B cell (primary cell): ENCODE results near the gene SLC39A1. TPM values are rescaled to one million over a fixed set of nuclear protein-coding genes. Genes with fewer than 3 reads are reported as not detected.

Source experiments
- ATAC-seq: fragments of 200-7000 bp; cut with Tn5 transposase; one replicate; pipeline ENCODE4 v1.10.0; 2021; ENCODE audit warnings: low read depth, mild to moderate bottlenecking, moderate number of reproducible peaks, moderate library complexity
- CTCF ChIA-PET: fragments of 350-600 bp; sonication (Branson Sonifier 250); formaldehyde crosslinking; loops from one replicate; lab custom pipeline; 2021; ENCODE audit warnings: antibody characterized with exemption, inconsistent platforms; lab: Charles Lee
- POLR2A ChIA-PET: fragments of 350-600 bp; sonication (Branson Sonifier 250); formaldehyde crosslinking; loops from one replicate; lab custom pipeline; 2021; ENCODE audit warnings: antibody characterized with exemption; lab: Charles Lee
- DNase-seq: peaks from one replicate; pipeline ENCODE4 v3.0.0; 2013
- H2AFZ ChIP-seq: 2 replicates; pipeline ENCODE4 v1.6.1; 2012; ENCODE audit warnings: mild to moderate bottlenecking, low read depth, low read length; ENCODE audit not compliant: insufficient read depth, poor library complexity, severe bottlenecking
- H3K27ac ChIP-seq, 2 donors: 1 replicate in 1 of 2; 2 replicates in 1 of 2; pipeline ENCODE4 v1.5.1; 2012 to 2013; ENCODE audit warnings: low read length in 2 of 2, mild to moderate bottlenecking in 2 of 2, moderate library complexity in 1 of 2
- H3K27me3 ChIP-seq, 4 experiments: fragments of 200-600 bp in 1 of 4; sonication (generic) in 1 of 4; replicated peaks in 1 of 4; 1 replicate in 2 of 4; 2 replicates in 2 of 4; pipeline versions ENCODE4 v1.6.1 to v1.7.0; 2013 to 2016; ENCODE audit warnings: low read length in 3 of 4, mild to moderate bottlenecking in 2 of 4, mixed read lengths in 1 of 4, moderate library complexity in 1 of 4; ENCODE audit not compliant: insufficient read depth in 4 of 4, control insufficient read depth in 3 of 4; ENCODE audit errors: control extremely low read depth in 1 of 4
- H3K36me3 ChIP-seq, 2 experiments: replicated peaks in 1 of 2; 1 replicate in 1 of 2; 2 replicates in 1 of 2; pipeline versions ENCODE4 v1.6.1 to v1.7.1; 2013; ENCODE audit warnings: low read length in 1 of 2; ENCODE audit not compliant: insufficient read depth in 2 of 2, control insufficient read depth in 1 of 2; ENCODE audit errors: control extremely low read depth in 1 of 2, extremely low read depth in 1 of 2
- H3K4me1 ChIP-seq, 2 donors: fragments of 200-600 bp in 1 of 2; sonication (generic) in 1 of 2; 1 replicate in 1 of 2; 2 replicates in 1 of 2; pipeline versions ENCODE4 v1.5.1 to v1.6.1; 2013 to 2017; ENCODE audit warnings: low read length in 2 of 2; ENCODE audit not compliant: control insufficient read depth in 2 of 2, insufficient read depth in 2 of 2
- H3K4me2 ChIP-seq: replicated peaks from 2 replicates; pipeline ENCODE3; 2012; ENCODE audit warnings: mild to moderate bottlenecking, low read depth, low read length; ENCODE audit not compliant: poor library complexity, severe bottlenecking
- H3K4me3 ChIP-seq, 5 experiments: fragments of 200-600 bp in 1 of 5; sonication (generic) in 1 of 5; 1 replicate in 3 of 5; 2 replicates in 2 of 5; pipeline versions ENCODE4 v1.5.1 to v1.7.0; 2011 to 2016; ENCODE audit warnings: low read length in 4 of 5, mild to moderate bottlenecking in 4 of 5, low read depth in 2 of 5, control low read depth in 1 of 5, moderate library complexity in 1 of 5; ENCODE audit not compliant: insufficient read depth in 1 of 5; ENCODE audit errors: control extremely low read depth in 1 of 5, extremely low read depth in 1 of 5
- H3K79me2 ChIP-seq: fragments of 200-600 bp; sonication (generic); one replicate; pipeline ENCODE4 v1.6.0; 2016; ENCODE audit warnings: low read length; ENCODE audit not compliant: control insufficient read depth, insufficient read depth
- H3K9ac ChIP-seq: fragments of 200-600 bp; sonication (generic); 2 replicates; pipeline ENCODE4 v1.6.1; 2017; ENCODE audit warnings: mild to moderate bottlenecking, low read length, moderate library complexity
- H3K9me3 ChIP-seq, 3 donors: one replicate each; pipeline versions ENCODE4 v1.6.1 to v1.7.1; 2013; ENCODE audit warnings: low read length in 2 of 3; ENCODE audit not compliant: control insufficient read depth in 2 of 3, insufficient read depth in 1 of 3; ENCODE audit errors: control extremely low read depth in 1 of 3
- H4K20me1 ChIP-seq: 2 replicates; pipeline ENCODE4 v1.6.0; 2012; ENCODE audit warnings: mild to moderate bottlenecking, low read length; ENCODE audit not compliant: insufficient read depth, control insufficient read depth, poor library complexity, severe bottlenecking
- H3K27ac Mint-ChIP-seq: one replicate; pipeline ENCODE4 v1.8.0; 2021; ENCODE audit warnings: mixed read lengths
- H3K27me3 Mint-ChIP-seq: one replicate; pipeline ENCODE4 v1.8.0; 2021; ENCODE audit warnings: mixed read lengths
- H3K4me1 Mint-ChIP-seq: one replicate; pipeline ENCODE4 v1.8.0; 2021; ENCODE audit warnings: mixed read lengths
- H3K4me3 Mint-ChIP-seq: one replicate; pipeline ENCODE4 v1.8.0; 2021; ENCODE audit warnings: mixed read lengths
- H3K9me3 Mint-ChIP-seq: one replicate; pipeline ENCODE4 v1.8.0; 2022; ENCODE audit warnings: mixed read lengths; ENCODE audit not compliant: insufficient read depth
- CTCF ChIP-seq: fragments of 200-600 bp; IDR thresholded peaks from one replicate; pipeline ENCODE4 v1.8.0; 2022; ENCODE audit warnings: antibody characterized with exemption, mild to moderate bottlenecking
- EZH2 ChIP-seq: IDR thresholded peaks from 2 replicates; pipeline ENCODE4 v1.6.1; 2012; ENCODE audit warnings: borderline replicate concordance, low read depth, mild to moderate bottlenecking, moderate library complexity, low read length; ENCODE audit not compliant: insufficient read depth, poor library complexity, severe bottlenecking
- WGBS: methylation state at CpG from one replicate; pipeline ENCODE4 v1.1.5; 2013; ENCODE audit warnings: missing lambda C conversion rate; ENCODE audit not compliant: insufficient coverage; 5-methylcytosine and 5-hydroxymethylcytosine counted together
- intact Hi-C: fragments of 100-400 bp; cut with micrococcal nuclease; formaldehyde crosslinking; loops from one replicate; pipeline ENCODE4 v1.10.0; 2022
- polyA plus RNA-seq: library from polyadenylated mRNA; depleted of rRNA; stranded (reverse); fragments of >200 nt; gene quantifications from 2 replicates; pipeline ENCODE4 v1.2.3, GENCODE V29; 2012
- total RNA-seq, 2 donors: library from RNA; stranded (reverse); fragments of 120-200 nt in 1 of 2; gene quantifications; 1 replicate in 1 of 2; 2 replicates in 1 of 2; pipeline versions ENCODE4 v1.2.3 to v1.2.4, GENCODE V29; 2013 to 2022

SLC39A1 gene
- total and polyA plus RNA-seq, 2 donors (not counting 1 experiment from before 2014, with no cell fraction given): 19.3 to 28.1 TPM

DNA sequence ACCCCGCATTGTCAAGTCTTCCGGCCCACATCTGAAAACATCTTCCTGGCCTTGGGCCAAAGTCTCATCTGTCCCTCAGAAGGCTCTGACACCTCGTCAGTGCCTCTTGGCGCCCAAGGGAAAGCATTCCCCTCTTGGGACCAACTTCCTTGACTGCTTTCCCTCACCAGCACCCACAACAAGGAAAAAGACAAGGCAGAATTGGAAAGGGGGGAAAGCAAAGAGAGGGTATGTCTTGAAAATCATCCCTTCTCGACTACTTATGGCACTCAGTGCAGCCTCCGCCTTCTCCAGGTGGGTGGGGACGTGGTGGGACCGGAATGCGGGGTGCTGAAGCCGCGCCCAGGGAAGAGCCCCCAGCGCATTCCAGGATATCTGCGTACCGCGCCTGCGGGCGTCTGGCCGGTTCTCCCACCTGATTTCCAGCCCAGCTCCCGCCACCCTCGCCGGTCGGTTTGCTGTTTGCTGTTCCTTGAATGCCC is 554 bp upstream of the SLC39A1 start:
- no peaks in the 10 kb centered on the region for H4K20me1 ChIP-seq
- ChIA-PET POLR2A (interaction anchor here (0.5 to 9.2 kb wide), 7 partner anchors 13 to 236 kb away, joined by 3 to 115 read pairs (median 9); partner anchors contain the start of genes DENND4B, INTS3, JTB and RAB13), CTCF (interaction anchor here (2.3 to 7.5 kb wide), 3 partner anchors 18 to 166 kb away, joined by 9 to 65 read pairs (median 14); partner anchors contain the start of genes DENND4B and RAB13)
- 3% methylated on average over 19 of the region's 22 CpGs for WGBS
- no peaks in the 10 kb centered on the region for H3K27me3 ChIP-seq
- H3K27ac ChIP-seq: peak overlapping the region; percentile 85 to 95
- H3K27me3 Mint-ChIP-seq: no peaks in the 10 kb centered on the region
- peak overlapping the region; percentile 84 for H3K9ac ChIP-seq
- H3K36me3 ChIP-seq: peaks cover 0 to 12% of the 10 kb centered on the region in 2 experiments
- ATAC-seq (no peak), DNase-seq (no peak)
- H3K27ac Mint-ChIP-seq: peak overlapping the region; percentile 85
- H3K4me3 ChIP-seq: peak overlapping the region; percentile 83 to 91 (median 87)
- peaks cover 63% of the 10 kb centered on the region for H3K4me1 Mint-ChIP-seq
- H3K4me1 ChIP-seq: peaks cover 50 to 56% of the 10 kb centered on the region in 2 donors
- peak overlapping the region; percentile 85 for H3K4me2 ChIP-seq
- H3K9me3 Mint-ChIP-seq: no peaks in the 10 kb centered on the region
- H3K9me3 ChIP-seq: no peaks in the 10 kb centered on the region
- TF ChIP-seq EZH2: no peak
- intact Hi-C loops: loop anchor here (1.0 kb wide), 2 partner anchors 13 to 18 kb away; partner anchors contain the start of genes DENND4B and JTB
- peak overlapping the region; percentile 83 for H3K4me3 Mint-ChIP-seq
- H3K79me2 ChIP-seq: peaks cover 58% of the 10 kb centered on the region
- H2AFZ ChIP-seq: peak overlapping the region; percentile 91

DNA sequence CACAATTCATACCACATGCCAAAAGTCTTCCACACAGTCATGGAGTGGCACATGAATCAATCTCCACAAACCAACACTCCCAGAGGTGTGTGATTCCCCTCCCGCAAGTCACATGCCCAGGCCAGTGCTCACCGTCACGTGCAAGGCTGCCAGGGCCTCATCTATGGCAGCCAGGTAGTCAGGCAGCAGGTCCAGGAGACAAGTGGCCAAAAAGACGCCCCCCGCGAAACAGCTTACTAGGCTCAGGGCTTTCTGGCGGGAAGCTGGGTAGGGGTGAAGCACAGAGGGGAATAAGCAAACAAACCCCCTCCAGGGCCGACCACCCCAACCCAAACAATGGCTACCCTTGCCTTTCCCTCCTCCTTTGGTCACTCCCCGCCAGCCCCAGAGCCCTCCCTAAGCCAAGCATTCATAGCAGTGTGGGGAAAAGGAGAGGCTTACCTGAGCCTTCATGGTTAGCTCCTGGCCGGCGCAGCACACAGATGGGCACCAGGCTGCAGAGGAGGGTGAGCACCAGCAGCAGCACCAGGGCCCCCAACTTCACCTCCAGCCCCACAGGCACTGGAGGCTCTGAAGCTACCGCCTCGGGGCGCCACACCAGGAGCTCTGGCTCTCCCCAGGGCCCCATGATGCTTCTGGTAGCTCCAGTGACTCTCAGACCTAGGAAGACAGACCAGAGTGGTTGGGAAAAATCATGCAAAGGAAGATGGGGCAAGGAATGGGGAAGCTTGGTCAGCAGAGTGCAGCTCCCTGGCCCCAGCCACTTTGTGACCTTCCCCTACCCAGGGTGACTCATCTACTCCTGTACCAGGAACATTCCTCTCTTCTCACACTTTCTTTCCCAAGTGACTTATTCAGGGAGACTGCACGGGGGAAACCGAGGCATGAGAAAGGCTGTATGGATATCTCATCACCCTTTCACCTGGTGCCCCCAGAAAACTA is 978 bp downstream of the SLC39A1 start:
- Histone ChIP-seq H3K27me3 (no peaks in the 10 kb centered on the region), H3K9ac (peak overlapping the region; percentile 84), H3K36me3 (peaks cover 0 to 12% of the 10 kb centered on the region in 2 experiments), H4K20me1 (peaks cover 11% of the 10 kb centered on the region), H3K27ac (peak overlapping the region; percentile 85 to 95), H3K4me2 (peak overlapping the region; percentile 85), H3K4me3 (peak overlapping the region; percentile 64 to 89 (median 86)), H2AFZ (peak overlapping the region; percentile 91), H3K4me1 (peaks cover 45 to 51% of the 10 kb centered on the region in 2 donors), H3K79me2 (peaks cover 71% of the 10 kb centered on the region), H3K9me3 (no peaks in the 10 kb centered on the region)
- intact Hi-C loops: loop anchor here (1.0 kb wide), 2 partner anchors 15 to 16 kb away; partner anchors contain the start of genes DENND4B and JTB
- Mint-ChIP-seq H3K9me3 (no peaks in the 10 kb centered on the region), H3K27me3 (no peaks in the 10 kb centered on the region), H3K4me1 (peaks cover 60% of the 10 kb centered on the region), H3K4me3 (peak overlapping the region; percentile 83), H3K27ac (peak overlapping the region; percentile 85)
- ATAC-seq: no peak
- CTCF ChIA-PET: interaction anchor here (1.0 to 7.5 kb wide), 5 partner anchors 9 to 165 kb away, joined by 3 to 65 read pairs (median 9); partner anchors contain the start of genes DENND4B and RAB13
- TF ChIP-seq CTCF (no peak), EZH2 (no peak)
- WGBS: 62% methylated on average over 10 of the region's 16 CpGs
- no peak for DNase-seq
- POLR2A ChIA-PET: interaction anchor here (1.4 to 9.2 kb wide), 6 partner anchors 9 to 28 kb away, joined by 5 to 115 read pairs (median 11); partner anchors contain the start of genes DENND4B, JTB, RAB13 and RPS27
